Caco-2 (cell line): Measurements from ENCODE around the gene PCBD2. TPM values are rescaled to one million over a fixed set of nuclear protein-coding genes. Genes with fewer than 3 reads are reported as not detected.

ENCODE experiments used
- BruUV-seq: library from RNA; stranded (reverse); fragments of 400-500 nt; replicated peaks from 2 replicates; lab custom pipeline; 2021; lab: Mats Ljungman, UMichigan
- CTCF ChIA-PET: fragments of 300-600 bp; sonication (Branson Sonifier 250); formaldehyde crosslinking; loops from one replicate; lab custom pipeline; 2022; ENCODE audit warnings: antibody characterized with exemption; lab: Charles Lee
- POLR2A ChIA-PET: fragments of 300-600 bp; sonication (Branson Sonifier 250); formaldehyde crosslinking; loops from one replicate; lab custom pipeline; 2022; ENCODE audit warnings: antibody characterized with exemption; lab: Charles Lee
- DNase-seq, 2 experiments: peaks; one replicate each; pipeline versions ENCODE4 v3.0.0 to v3.0.0-alpha.2; 2020 to 2022
- H3K27me3 ChIP-seq: replicated peaks from 2 replicates; pipeline ENCODE4 v1.6.0; 2011; ENCODE audit warnings: low read length; ENCODE audit not compliant: control insufficient read depth, insufficient read depth
- H3K36me3 ChIP-seq: 2 replicates; pipeline ENCODE4 v1.5.1; 2011; ENCODE audit warnings: low read length; ENCODE audit not compliant: control insufficient read depth, insufficient read depth
- H3K4me1 ChIP-seq: fragments of 250-450 bp; sonication (Bioruptor Pico); 2 replicates; pipeline ENCODE4 v1.5.1; 2020; ENCODE audit warnings: mild to moderate bottlenecking
- H3K4me3 ChIP-seq: 2 replicates; pipeline ENCODE4 v1.5.1; 2011; ENCODE audit warnings: low read depth, mild to moderate bottlenecking, control low read depth, low read length
- H3K9me3 ChIP-seq: fragments of 250-450 bp; sonication (Bioruptor Pico); 2 replicates; pipeline ENCODE4 v1.5.1; 2020; ENCODE audit warnings: mild to moderate bottlenecking, moderate library complexity
- H3K27ac Mint-ChIP-seq: one replicate; pipeline ENCODE4 v1.8.0; 2022; ENCODE audit warnings: mixed read lengths; ENCODE audit not compliant: unreplicated experiment
- H3K27me3 Mint-ChIP-seq: one replicate; pipeline ENCODE4 v1.8.0; 2022; ENCODE audit warnings: mixed read lengths; ENCODE audit not compliant: insufficient read depth, unreplicated experiment
- H3K36me3 Mint-ChIP-seq: one replicate; pipeline ENCODE4 v1.8.0; 2022; ENCODE audit warnings: mild to moderate bottlenecking, mixed read lengths; ENCODE audit not compliant: insufficient read depth, unreplicated experiment
- H3K4me1 Mint-ChIP-seq: one replicate; pipeline ENCODE4 v1.8.0; 2022; ENCODE audit warnings: low read depth, mixed read lengths; ENCODE audit not compliant: unreplicated experiment
- H3K4me3 Mint-ChIP-seq: one replicate; pipeline ENCODE4 v1.8.0; 2022; ENCODE audit warnings: mild to moderate bottlenecking, moderate library complexity, mixed read lengths; ENCODE audit not compliant: unreplicated experiment
- H3K9me3 Mint-ChIP-seq: one replicate; pipeline ENCODE4 v1.8.0; 2022; ENCODE audit warnings: mixed read lengths; ENCODE audit not compliant: unreplicated experiment
- CTCF ChIP-seq, 2 experiments: fragments of 200-600 bp in 1 of 2; IDR thresholded peaks; 1 replicate in 1 of 2; 2 replicates in 1 of 2; pipeline versions ENCODE4 v1.5.1 to v1.8.0; 2011 to 2022; ENCODE audit warnings: antibody characterized with exemption in 1 of 2, control low read depth in 1 of 2, inconsistent platforms in 1 of 2, low read depth in 1 of 2, low read length in 1 of 2, mild to moderate bottlenecking in 1 of 2, moderate library complexity in 1 of 2; ENCODE audit not compliant: insufficient read depth in 1 of 2, severe bottlenecking in 1 of 2, unreplicated experiment in 1 of 2
- intact Hi-C: fragments of 100-400 bp; cut with micrococcal nuclease; formaldehyde crosslinking; loops from one replicate; pipeline ENCODE4 v1.10.0; 2022; ENCODE audit not compliant: unreplicated experiment
- total RNA-seq: library from RNA; stranded (reverse); gene quantifications from 2 replicates; pipeline ENCODE4 v1.2.3, GENCODE V29; 2022

PCBD2 gene
- total RNA-seq, 1 experiment from 2014 or later, result 24.2 TPM

GRCh38 chr5:134965271-134965825, 60.4 kb downstream of the PCBD2 start:
- Mint-ChIP-seq H3K4me1 (no peaks in the 10 kb centered on the region), H3K4me3 (no peak overlapping the region), H3K36me3 (peaks cover 10% of the 10 kb centered on the region), H3K27ac (no peak overlapping the region), H3K9me3 (no peaks in the 10 kb centered on the region), H3K27me3 (no peaks in the 10 kb centered on the region)
- intact Hi-C loops, result no loop called here
- Histone ChIP-seq H3K9me3 (no peaks in the 10 kb centered on the region), H3K27me3 (no peaks in the 10 kb centered on the region), H3K4me3 (no peak overlapping the region), H3K4me1 (no peaks in the 10 kb centered on the region), H3K36me3 (no peaks in the 10 kb centered on the region; the same call in 1 of the 2 replicates)
- no TSS peak for BruUV-seq
- no peak for DNase-seq
- POLR2A ChIA-PET, result no interaction called here
- CTCF ChIA-PET, result no interaction called here
- TF ChIP-seq CTCF (IDR thresholded peaks at IDR 0.05; ENCODE audit: insufficient read depth in 1 of 2, low read depth in 1 of 2, low read length in 1 of 2, severe bottlenecking in 1 of 2, unreplicated experiment in 1 of 2), result no peak

GRCh38 chr5:134967607-134968006, 62.7 kb downstream of the PCBD2 start, which contains the start of gene CATSPER3:
Gene CATSPER3 (plus strand): TSS chr5:134967907. CDS start chr5:134967992, 85 bp downstream.
- CTCF ChIA-PET, result no interaction called here

DNA sequence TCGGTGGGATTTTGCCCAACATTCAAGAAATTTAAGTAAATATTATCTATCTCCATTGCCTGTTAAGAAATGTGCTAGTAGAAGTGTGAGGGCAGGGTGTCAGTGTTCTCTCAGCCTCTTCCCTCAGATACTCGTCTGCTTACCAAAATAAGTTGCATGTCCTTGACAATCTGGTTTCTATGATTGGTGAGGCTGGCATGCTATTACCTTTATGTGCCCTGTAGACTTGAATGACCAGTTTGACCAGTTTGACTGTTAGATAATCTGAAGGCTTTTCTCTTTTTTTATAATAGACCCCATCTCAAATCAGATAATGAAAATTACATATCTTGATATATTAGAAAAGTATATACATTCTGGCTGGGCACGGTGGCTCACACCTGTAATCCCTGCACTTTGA, 63.1 kb downstream of the PCBD2 start:
- Histone ChIP-seq H3K4me3 (no peak overlapping the region), H3K9me3 (no peaks in the 10 kb centered on the region), H3K36me3 (no peaks in the 10 kb centered on the region), H3K27me3 (no peaks in the 10 kb centered on the region), H3K4me1 (no peaks in the 10 kb centered on the region)
- TF ChIP-seq CTCF (IDR thresholded peaks at IDR 0.05; ENCODE audit: insufficient read depth in 1 of 2, low read depth in 1 of 2, low read length in 1 of 2, severe bottlenecking in 1 of 2, unreplicated experiment in 1 of 2), result no peak
- no peak overlapping the region for H3K4me3 Mint-ChIP-seq
- DNase-seq, result no peak
- no peaks in the 10 kb centered on the region for H3K4me1 Mint-ChIP-seq
- H3K9me3 Mint-ChIP-seq, result no peaks in the 10 kb centered on the region
- ChIA-PET CTCF (no interaction called here), POLR2A (no interaction called here)
- H3K27ac Mint-ChIP-seq, result no peak overlapping the region
- no TSS peak for BruUV-seq
- peaks cover 6% of the 10 kb centered on the region for H3K36me3 Mint-ChIP-seq
- intact Hi-C loops, result no loop called here
- H3K27me3 Mint-ChIP-seq, result no peaks in the 10 kb centered on the region

More at GRCh38 chr5:134967607-134968006, 62.7 kb downstream of the PCBD2 start, which contains the start of gene CATSPER3:
- Histone ChIP-seq H3K4me1 (no peaks in the 10 kb centered on the region), H3K27me3 (no peaks in the 10 kb centered on the region), H3K9me3 (no peaks in the 10 kb centered on the region), H3K4me3 (no peak within 1 kb of the TSS), H3K36me3 (no peaks in the 10 kb centered on the region)
- Mint-ChIP-seq H3K27ac (no peak within 1 kb of the TSS), H3K4me3 (no peak within 1 kb of the TSS), H3K9me3 (no peaks in the 10 kb centered on the region), H3K4me1 (no peaks in the 10 kb centered on the region), H3K27me3 (no peaks in the 10 kb centered on the region), H3K36me3 (peaks cover 6% of the 10 kb centered on the region)
- POLR2A ChIA-PET, result no interaction called here
- no peak for TF ChIP-seq CTCF (IDR thresholded peaks at IDR 0.05; ENCODE audit: insufficient read depth in 1 of 2, low read depth in 1 of 2, low read length in 1 of 2, severe bottlenecking in 1 of 2, unreplicated experiment in 1 of 2)
- DNase-seq, result no peak
- BruUV-seq, result no TSS peak
- intact Hi-C loops, result no loop called here
